ENCODE data around the gene RND1. TPM values are rescaled to one million over a fixed set of nuclear protein-coding genes. Genes with fewer than 3 reads are reported as not detected.

Gene RND1
- total and polyA plus RNA-seq, 2 of the 13 experiments (the other 11 are each of a cell fraction or from before 2014, with no cell fraction given) = 1.8 to 1.9 TPM

GRCh38 chr12:48815126-48816110, 50.3 kb downstream of the RND1 start (continued):
- TF ChIP-seq MTERF4 (CRISPR knock-in tag; IDR thresholded peaks at IDR 0.05) (0 out of 2 replicates have a peak, but pooled peaks have one; percentile 2), ZNF552 (CRISPR knock-in tag; IDR thresholded peaks at IDR 0.05; ENCODE audit: borderline replicate concordance) (no peak), ZNF703 (CRISPR knock-in tag; IDR thresholded peaks at IDR 0.05; ENCODE audit: borderline replicate concordance) (no peak), MYC (CRISPR knock-in tag; IDR thresholded peaks at IDR 0.05; ENCODE audit: borderline replicate concordance) (no peak), ZNF362 (CRISPR knock-in tag; IDR thresholded peaks at IDR 0.05; ENCODE audit: borderline replicate concordance) (no peak), FOSL2 (CRISPR knock-in tag; IDR thresholded peaks at IDR 0.05) (no peak), MNT (IDR thresholded peaks at IDR 0.05) (no peak), ZNF556 (CRISPR knock-in tag; IDR thresholded peaks at IDR 0.05; ENCODE audit: borderline replicate concordance) (no peak), ZNF276 (CRISPR knock-in tag; IDR thresholded peaks at IDR 0.05; ENCODE audit: low read depth) (no peak), EP300 (IDR thresholded peaks at IDR 0.05; ENCODE audit: low read depth in 2 of 2, low read length in 2 of 2) (no peak), EP300 (CRISPR knock-in tag; IDR thresholded peaks at IDR 0.05; ENCODE audit: borderline replicate concordance) (no peak), ZNF772 (CRISPR knock-in tag; IDR thresholded peaks at IDR 0.05) (0 out of 2 replicates have a peak, but pooled peaks have one; percentile 47), RNF2 (conservative IDR thresholded peaks at IDR 0.05; ENCODE audit: low read depth) (no peak), RBM39 (IDR thresholded peaks at IDR 0.05; ENCODE audit: low read depth, low read length, poor library complexity, severe bottlenecking) (no peak), ZNF460 (CRISPR knock-in tag; IDR thresholded peaks at IDR 0.05; ENCODE audit: borderline replicate concordance) (no peak), DRAP1 (CRISPR knock-in tag; IDR thresholded peaks at IDR 0.05) (no peak), MXD1 (CRISPR knock-in tag; IDR thresholded peaks at IDR 0.05) (no peak; the same call in 1 of the 2 replicates), ZNF326 (CRISPR knock-in tag; IDR thresholded peaks at IDR 0.05; ENCODE audit: borderline replicate concordance) (no peak), NCOA2 (CRISPR knock-in tag; IDR thresholded peaks at IDR 0.05) (no peak)

All from HepG2 (cell line).